HCEC 1CT (cell line): ENCODE data around the gene NXPH4.

Experiments used
- DNase-seq: peaks from one replicate; pipeline ENCODE4 v3.0.0-alpha.2; 2017

NXPH4 gene

GRCh38 chr12:57233357-57234232 lies 17.0 kb downstream of the NXPH4 start:
- no peak for DNase-seq

GRCh38 chr12:57234233-57234570 lies 17.6 kb downstream of the NXPH4 start:
- DNase-seq, result no peak

GRCh38 chr12:57234571-57235016 lies 18.0 kb downstream of the NXPH4 start:
- DNase-seq, result no peak

GRCh38 chr12:57235017-57235727 lies 18.6 kb downstream of the NXPH4 start:
- DNase-seq, result no peak

- DNase-seq, result no peak
These were observed 19.1 kb downstream of the NXPH4 start for GRCh38 chr12:57235728-57236131.

GRCh38 chr12:57236201-57236924 lies 19.8 kb downstream of the NXPH4 start:
- DNase-seq, result no peak

- DNase-seq, result no peak
These were observed 20.5 kb downstream of the NXPH4 start for GRCh38 chr12:57236925-57237595.

GRCh38 chr12:57237596-57237931 lies 21.0 kb downstream of the NXPH4 start:
- no peak for DNase-seq

- DNase-seq, result no peak
These were observed 21.6 kb downstream of the NXPH4 start for GRCh38 chr12:57237932-57238853.

- DNase-seq, result peak; percentile 83
These were observed 22.4 kb downstream of the NXPH4 start for GRCh38 chr12:57238854-57239554.

- DNase-seq, result no peak
These were observed 23.0 kb downstream of the NXPH4 start for GRCh38 chr12:57239587-57240065.

- peak; percentile 57 for DNase-seq
These were observed 23.7 kb downstream of the NXPH4 start for GRCh38 chr12:57240066-57240921.

- no peak for DNase-seq
These were observed 24.4 kb downstream of the NXPH4 start for GRCh38 chr12:57240926-57241401.

GRCh38 chr12:57241402-57242310 lies 25.1 kb downstream of the NXPH4 start:
- no peak for DNase-seq

GRCh38 chr12:57242329-57242690 lies 25.7 kb downstream of the NXPH4 start:
- no peak for DNase-seq

- DNase-seq, result no peak
These were observed 26.3 kb downstream of the NXPH4 start for GRCh38 chr12:57242691-57243454.

GRCh38 chr12:57243521-57244311 lies 27.1 kb downstream of the NXPH4 start:
- peak; percentile 65 for DNase-seq
